ENCODE data around the gene PKIG. TPM values are rescaled to one million over a fixed set of nuclear protein-coding genes. Genes with fewer than 3 reads are reported as not detected.

The PKIG gene
- total RNA-seq, 1 donor from 2014 or later = 51.6 TPM

DNA sequence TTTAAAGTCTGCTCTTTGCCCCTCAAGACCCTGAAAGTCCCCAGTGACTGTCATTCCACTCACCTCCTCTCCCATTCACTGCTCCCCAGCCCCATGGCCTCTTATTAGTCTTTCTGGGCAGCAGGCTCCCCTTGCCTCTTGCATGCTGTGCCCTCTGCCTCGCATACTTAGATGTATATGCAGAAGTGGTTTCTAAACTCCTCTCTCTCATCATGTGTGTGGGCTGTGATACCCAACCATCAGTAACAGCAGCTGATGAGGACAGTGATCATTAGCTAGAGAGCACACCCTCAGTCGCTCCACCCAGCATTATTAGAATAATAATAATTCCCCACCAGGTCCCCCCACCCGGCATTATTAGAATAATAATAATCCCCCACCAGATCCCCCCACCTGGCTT is 14.5 kb downstream of the PKIG start:
- H3K36me3 Mint-ChIP-seq = peaks cover 18% of the 10 kb centered on the region
- H3K9me3 Mint-ChIP-seq = no peaks in the 10 kb centered on the region
- DNase-seq (ENCODE audit: low spot score in 2 of 2, unreplicated experiment in 2 of 2) = no peak
- peaks cover 43% of the 10 kb centered on the region for H3K4me1 Mint-ChIP-seq
- H3K27ac Mint-ChIP-seq = no peak overlapping the region
- no peaks in the 10 kb centered on the region for H3K27me3 Mint-ChIP-seq (ENCODE audit: low read depth)
- TF ChIP-seq, protein P1, sequence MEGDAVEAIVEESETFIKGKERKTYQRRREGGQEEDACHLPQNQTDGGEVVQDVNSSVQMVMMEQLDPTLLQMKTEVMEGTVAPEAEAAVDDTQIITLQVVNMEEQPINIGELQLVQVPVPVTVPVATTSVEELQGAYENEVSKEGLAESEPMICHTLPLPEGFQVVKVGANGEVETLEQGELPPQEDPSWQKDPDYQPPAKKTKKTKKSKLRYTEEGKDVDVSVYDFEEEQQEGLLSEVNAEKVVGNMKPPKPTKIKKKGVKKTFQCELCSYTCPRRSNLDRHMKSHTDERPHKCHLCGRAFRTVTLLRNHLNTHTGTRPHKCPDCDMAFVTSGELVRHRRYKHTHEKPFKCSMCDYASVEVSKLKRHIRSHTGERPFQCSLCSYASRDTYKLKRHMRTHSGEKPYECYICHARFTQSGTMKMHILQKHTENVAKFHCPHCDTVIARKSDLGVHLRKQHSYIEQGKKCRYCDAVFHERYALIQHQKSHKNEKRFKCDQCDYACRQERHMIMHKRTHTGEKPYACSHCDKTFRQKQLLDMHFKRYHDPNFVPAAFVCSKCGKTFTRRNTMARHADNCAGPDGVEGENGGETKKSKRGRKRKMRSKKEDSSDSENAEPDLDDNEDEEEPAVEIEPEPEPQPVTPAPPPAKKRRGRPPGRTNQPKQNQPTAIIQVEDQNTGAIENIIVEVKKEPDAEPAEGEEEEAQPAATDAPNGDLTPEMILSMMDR (IDR thresholded peaks at IDR 0.05; ENCODE audit: unreplicated experiment) = no peak
- H3K4me3 Mint-ChIP-seq = no peak overlapping the region

DNA sequence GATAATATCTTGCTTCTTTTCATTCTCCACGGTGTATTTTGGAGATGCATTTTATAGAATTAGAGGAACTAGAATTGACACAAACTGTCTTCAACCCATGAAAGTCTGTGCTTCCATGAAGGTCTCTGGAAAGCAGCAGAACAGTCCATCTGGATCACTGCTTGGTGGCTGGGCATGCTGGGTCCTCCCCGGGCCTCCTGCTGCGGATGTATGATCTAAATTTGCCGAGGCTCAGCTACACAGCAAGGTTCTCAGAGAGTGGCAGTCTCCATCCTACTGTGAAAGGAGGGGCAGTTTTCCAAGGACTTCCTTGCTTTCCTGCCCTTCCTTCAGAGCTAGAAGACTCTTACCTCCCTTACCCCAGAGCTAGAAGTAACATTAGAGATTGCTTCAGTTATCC is 15.1 kb downstream of the PKIG start:
- DNase-seq (ENCODE audit: low spot score in 2 of 2, unreplicated experiment in 2 of 2) = no peak
- Mint-ChIP-seq H3K27ac (peak overlapping the region; percentile 25), H3K27me3 (ENCODE audit: low read depth) (no peaks in the 10 kb centered on the region), H3K4me3 (no peak overlapping the region), H3K9me3 (no peaks in the 10 kb centered on the region), H3K4me1 (peaks cover 48% of the 10 kb centered on the region), H3K36me3 (peaks cover 13% of the 10 kb centered on the region)
- TF ChIP-seq, protein P1 (IDR thresholded peaks at IDR 0.05; ENCODE audit: unreplicated experiment) = no peak

DNA sequence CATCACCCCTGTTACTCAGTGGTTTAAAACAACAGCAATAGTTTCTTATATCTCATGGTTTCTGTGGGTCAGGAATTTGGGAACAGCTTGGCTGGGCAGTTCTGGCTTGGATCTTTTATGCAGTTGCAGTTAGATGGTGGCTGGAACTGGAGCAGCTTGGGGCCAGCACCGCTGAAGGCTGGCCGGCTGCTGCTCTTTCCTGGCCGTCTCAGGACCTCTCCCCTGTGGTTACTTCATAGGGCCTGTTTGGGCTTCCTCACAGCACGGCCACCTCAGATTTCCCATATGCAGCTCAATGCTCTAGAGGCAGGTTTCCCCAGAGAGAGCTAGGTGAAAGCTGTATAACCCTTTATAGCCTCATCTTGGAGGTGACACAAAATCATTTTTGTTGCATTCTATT is 15.6 kb downstream of the PKIG start:
- no peak for DNase-seq (ENCODE audit: low spot score in 2 of 2, unreplicated experiment in 2 of 2)
- H3K27me3 Mint-ChIP-seq (ENCODE audit: low read depth) = no peaks in the 10 kb centered on the region
- peak overlapping the region; percentile 80 for H3K27ac Mint-ChIP-seq
- peaks cover 10% of the 10 kb centered on the region for H3K36me3 Mint-ChIP-seq
- no peak overlapping the region for H3K4me3 Mint-ChIP-seq
- H3K9me3 Mint-ChIP-seq = no peaks in the 10 kb centered on the region
- H3K4me1 Mint-ChIP-seq = peaks cover 48% of the 10 kb centered on the region
- TF ChIP-seq, protein P1 (IDR thresholded peaks at IDR 0.05; ENCODE audit: unreplicated experiment) = no peak

DNA sequence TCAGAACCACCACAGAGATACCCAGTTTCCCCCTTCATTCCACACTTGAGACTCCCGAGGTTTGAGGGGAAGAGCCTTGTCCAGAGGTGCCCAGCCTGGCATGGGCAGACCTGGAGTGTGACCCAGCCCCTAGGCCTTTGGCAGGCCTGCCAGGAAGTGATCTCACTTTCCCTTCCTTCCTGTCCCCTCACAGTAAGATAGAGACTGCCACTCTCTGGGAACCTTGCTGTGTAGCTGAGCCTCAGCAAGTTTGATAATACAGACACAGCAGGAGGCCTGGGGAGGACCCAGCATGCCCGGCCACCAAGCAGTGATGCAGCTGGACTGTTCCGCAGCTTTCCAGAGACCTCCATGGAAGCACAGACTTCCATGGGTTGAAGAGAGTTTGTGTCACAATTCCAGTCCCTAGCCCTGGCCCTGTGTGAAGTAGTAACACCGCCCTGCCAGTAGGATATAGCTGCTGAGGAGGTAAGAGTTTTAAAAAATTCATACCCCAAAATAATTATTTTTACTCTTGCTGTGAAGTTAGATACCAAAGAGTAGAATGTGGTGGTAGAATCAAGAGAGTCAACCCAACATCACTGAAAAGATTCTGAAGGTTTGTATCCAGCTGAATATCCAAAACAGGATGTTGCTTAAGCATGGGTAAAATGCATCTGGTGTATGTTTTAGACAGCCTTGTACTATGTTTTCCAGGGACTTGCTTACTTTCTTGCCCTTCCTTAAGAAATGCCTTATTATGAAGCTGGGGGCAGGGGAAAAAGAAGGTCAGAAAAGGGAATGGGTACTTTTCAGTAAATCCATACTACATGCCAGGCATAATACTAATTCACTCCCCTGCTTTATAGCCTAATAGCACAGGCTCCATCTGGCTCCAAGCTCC is 16.3 kb downstream of the PKIG start:
- peaks cover 7% of the 10 kb centered on the region for H3K36me3 Mint-ChIP-seq
- no peaks in the 10 kb centered on the region for H3K9me3 Mint-ChIP-seq
- peaks cover 44% of the 10 kb centered on the region for H3K4me1 Mint-ChIP-seq
- H3K27ac Mint-ChIP-seq = peak overlapping the region; percentile 80
- H3K4me3 Mint-ChIP-seq = no peak overlapping the region
- TF ChIP-seq, protein P1 (IDR thresholded peaks at IDR 0.05; ENCODE audit: unreplicated experiment) = no peak
- no peaks in the 10 kb centered on the region for H3K27me3 Mint-ChIP-seq (ENCODE audit: low read depth)
- DNase-seq (ENCODE audit: low spot score in 2 of 2, unreplicated experiment in 2 of 2) = no peak

DNA sequence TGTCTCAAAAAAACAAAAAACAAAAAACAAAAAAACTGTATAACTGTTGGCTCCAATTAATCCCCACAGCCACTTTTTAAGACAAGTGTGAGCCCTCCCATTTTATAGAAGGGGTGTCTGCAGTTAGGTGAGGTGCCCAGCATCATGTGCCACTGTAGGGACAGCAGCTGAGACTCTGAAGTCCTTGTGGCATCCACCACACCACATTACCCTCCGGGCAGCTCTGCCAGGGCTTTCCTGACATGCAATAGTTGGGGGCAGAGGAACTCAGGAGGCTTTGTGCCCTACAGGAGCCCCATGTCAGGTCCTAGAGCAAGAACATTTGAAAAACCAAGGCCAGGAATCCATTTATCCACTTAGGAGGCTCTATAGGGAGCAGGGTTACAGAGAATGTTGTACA is 17.3 kb downstream of the PKIG start:
- TF ChIP-seq, protein P1 (IDR thresholded peaks at IDR 0.05; ENCODE audit: unreplicated experiment) = no peak
- no peaks in the 10 kb centered on the region for H3K9me3 Mint-ChIP-seq
- peaks cover 7% of the 10 kb centered on the region for H3K36me3 Mint-ChIP-seq
- no peaks in the 10 kb centered on the region for H3K27me3 Mint-ChIP-seq (ENCODE audit: low read depth)
- no peak for DNase-seq (ENCODE audit: low spot score in 2 of 2, unreplicated experiment in 2 of 2)
- H3K4me1 Mint-ChIP-seq = peaks cover 37% of the 10 kb centered on the region
- H3K4me3 Mint-ChIP-seq = no peak overlapping the region
- H3K27ac Mint-ChIP-seq = peak overlapping the region; percentile 94

All from mesothelial cell of epicardium (in vitro differentiated cells).